Calu3 (cell line): ENCODE data around the gene ABCA4. TPM values are rescaled to one million over a fixed set of nuclear protein-coding genes. Genes with fewer than 3 reads are reported as not detected.

ENCODE experiments used
- BruUV-seq: library from RNA; stranded (reverse); fragments of 400-500 nt; replicated peaks from 2 replicates; lab custom pipeline; 2021; lab: Mats Ljungman, UMichigan
- CTCF ChIA-PET: fragments of 300-600 bp; sonication (Branson Sonifier 250); formaldehyde crosslinking; loops from one replicate; lab custom pipeline; 2022; ENCODE audit warnings: antibody characterized with exemption; lab: Charles Lee
- DNase-seq: peaks from one replicate; pipeline ENCODE4 v3.0.0; 2022
- H3K27ac Mint-ChIP-seq: one replicate; pipeline ENCODE4 v1.8.0; 2022; ENCODE audit warnings: mixed read lengths; ENCODE audit not compliant: unreplicated experiment
- H3K27me3 Mint-ChIP-seq: one replicate; pipeline ENCODE4 v1.8.0; 2022; ENCODE audit warnings: mixed read lengths; ENCODE audit not compliant: unreplicated experiment
- H3K36me3 Mint-ChIP-seq: one replicate; pipeline ENCODE4 v1.8.0; 2022; ENCODE audit warnings: mild to moderate bottlenecking, moderate library complexity, mixed read lengths; ENCODE audit not compliant: insufficient read depth, unreplicated experiment
- H3K4me1 Mint-ChIP-seq: one replicate; pipeline ENCODE4 v1.8.0; 2022; ENCODE audit warnings: mild to moderate bottlenecking, low read depth, mixed read lengths; ENCODE audit not compliant: unreplicated experiment
- H3K4me3 Mint-ChIP-seq: one replicate; pipeline ENCODE4 v1.8.0; 2022; ENCODE audit warnings: mild to moderate bottlenecking, low read depth, moderate library complexity, mixed read lengths; ENCODE audit not compliant: unreplicated experiment
- H3K9me3 Mint-ChIP-seq: one replicate; pipeline ENCODE4 v1.8.0; 2022; ENCODE audit warnings: low read depth, mixed read lengths; ENCODE audit not compliant: unreplicated experiment
- CTCF ChIP-seq: fragments of 200-600 bp; IDR thresholded peaks from one replicate; pipeline ENCODE4 v1.8.0; 2022; ENCODE audit warnings: antibody characterized with exemption; ENCODE audit not compliant: unreplicated experiment
- intact Hi-C: fragments of 100-400 bp; cut with micrococcal nuclease; formaldehyde crosslinking; loops from one replicate; pipeline ENCODE4 v1.10.0; 2022; ENCODE audit not compliant: unreplicated experiment
- total RNA-seq: library from RNA; stranded (reverse); gene quantifications from 2 replicates; pipeline ENCODE4 v1.2.3, GENCODE V29; 2022

ABCA4 gene
- total RNA-seq, 1 experiment from 2014 or later = 0.31 TPM

- no peaks in the 10 kb centered on the region for H3K27me3 Mint-ChIP-seq
- CTCF ChIA-PET = interaction anchor here (2.0 to 2.1 kb wide), 2 partner anchors 13 to 277 kb away, joined by 6 to 11 read pairs; no protein-coding TSS in a partner anchor
- H3K4me1 Mint-ChIP-seq = peaks cover 21% of the 10 kb centered on the region
- H3K27ac Mint-ChIP-seq = no peak overlapping the region
- no peak overlapping the region for H3K4me3 Mint-ChIP-seq
- BruUV-seq = no TSS peak
- H3K36me3 Mint-ChIP-seq = no peaks in the 10 kb centered on the region
- intact Hi-C loops = no loop called here
- no peaks in the 10 kb centered on the region for H3K9me3 Mint-ChIP-seq
- no peak for TF ChIP-seq CTCF
- DNase-seq = no peak
Measured at GRCh38 chr1:94058766-94059165, 62.2 kb downstream of the ABCA4 start.

- peaks cover 3% of the 10 kb centered on the region for H3K4me1 Mint-ChIP-seq
- no peak overlapping the region for H3K4me3 Mint-ChIP-seq
- H3K36me3 Mint-ChIP-seq = no peaks in the 10 kb centered on the region
- BruUV-seq = no TSS peak
- H3K9me3 Mint-ChIP-seq = no peaks in the 10 kb centered on the region
- no peak for TF ChIP-seq CTCF
- intact Hi-C loops = no loop called here
- DNase-seq = no peak
- CTCF ChIA-PET = no interaction called here
- no peaks in the 10 kb centered on the region for H3K27me3 Mint-ChIP-seq
- no peak overlapping the region for H3K27ac Mint-ChIP-seq
Measured at GRCh38 chr1:94056996-94057395, 64.0 kb downstream of the ABCA4 start.

GRCh38 chr1:94056171-94056570 lies 64.8 kb downstream of the ABCA4 start:
- DNase-seq = no peak
- Mint-ChIP-seq H3K4me1 (peaks cover under 1% of the 10 kb centered on the region), H3K36me3 (no peaks in the 10 kb centered on the region), H3K4me3 (no peak overlapping the region), H3K9me3 (no peaks in the 10 kb centered on the region), H3K27me3 (no peaks in the 10 kb centered on the region), H3K27ac (no peak overlapping the region)
- TF ChIP-seq CTCF = no peak
- no TSS peak for BruUV-seq
- CTCF ChIA-PET = no interaction called here
- intact Hi-C loops = no loop called here

- H3K4me3 Mint-ChIP-seq = no peak overlapping the region
- intact Hi-C loops = no loop called here
- H3K27me3 Mint-ChIP-seq = no peaks in the 10 kb centered on the region
- no peaks in the 10 kb centered on the region for H3K9me3 Mint-ChIP-seq
- peaks cover 6% of the 10 kb centered on the region for H3K4me1 Mint-ChIP-seq
- no peak overlapping the region for H3K27ac Mint-ChIP-seq
- TF ChIP-seq CTCF = no peak
- no TSS peak for BruUV-seq
- no peaks in the 10 kb centered on the region for H3K36me3 Mint-ChIP-seq
- no peak for DNase-seq
- CTCF ChIA-PET = no interaction called here
Measured at GRCh38 chr1:94055459-94056122, 65.4 kb downstream of the ABCA4 start.
